ENCODE data around the gene AMFR.

AMFR gene

DNA sequence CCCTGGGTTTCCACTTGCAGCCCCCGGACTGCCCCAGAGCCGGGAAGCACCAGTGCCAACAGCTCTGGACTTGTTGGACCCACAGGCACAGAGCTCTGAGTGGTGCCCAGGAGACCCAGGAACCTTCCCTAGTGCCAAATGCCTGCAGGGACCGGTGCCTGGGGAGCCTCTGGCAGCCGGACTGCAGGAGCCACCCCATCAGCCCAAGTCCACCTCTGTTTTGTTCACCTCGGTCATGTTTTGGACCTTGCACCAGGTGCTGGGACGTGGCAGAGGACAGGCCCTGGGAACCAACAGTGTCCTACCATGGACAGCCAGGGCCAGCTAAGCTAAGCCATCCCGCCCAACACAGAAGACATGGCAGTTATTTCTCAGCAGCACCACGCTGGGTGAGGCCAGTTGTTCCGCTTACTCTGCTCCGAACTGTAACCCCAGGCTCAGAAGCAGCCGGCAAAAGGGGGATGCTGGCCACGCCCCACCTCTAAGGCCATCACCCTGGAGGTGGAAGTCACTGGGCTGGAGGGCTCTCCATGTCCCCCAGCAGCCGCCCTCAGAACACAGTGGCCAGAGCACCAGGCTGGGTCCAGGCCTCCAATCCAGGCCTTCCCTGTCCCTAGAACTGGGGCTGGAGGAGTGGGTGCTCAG, 79.8 kb downstream of the AMFR start:
- DNase-seq: no peak

DNA sequence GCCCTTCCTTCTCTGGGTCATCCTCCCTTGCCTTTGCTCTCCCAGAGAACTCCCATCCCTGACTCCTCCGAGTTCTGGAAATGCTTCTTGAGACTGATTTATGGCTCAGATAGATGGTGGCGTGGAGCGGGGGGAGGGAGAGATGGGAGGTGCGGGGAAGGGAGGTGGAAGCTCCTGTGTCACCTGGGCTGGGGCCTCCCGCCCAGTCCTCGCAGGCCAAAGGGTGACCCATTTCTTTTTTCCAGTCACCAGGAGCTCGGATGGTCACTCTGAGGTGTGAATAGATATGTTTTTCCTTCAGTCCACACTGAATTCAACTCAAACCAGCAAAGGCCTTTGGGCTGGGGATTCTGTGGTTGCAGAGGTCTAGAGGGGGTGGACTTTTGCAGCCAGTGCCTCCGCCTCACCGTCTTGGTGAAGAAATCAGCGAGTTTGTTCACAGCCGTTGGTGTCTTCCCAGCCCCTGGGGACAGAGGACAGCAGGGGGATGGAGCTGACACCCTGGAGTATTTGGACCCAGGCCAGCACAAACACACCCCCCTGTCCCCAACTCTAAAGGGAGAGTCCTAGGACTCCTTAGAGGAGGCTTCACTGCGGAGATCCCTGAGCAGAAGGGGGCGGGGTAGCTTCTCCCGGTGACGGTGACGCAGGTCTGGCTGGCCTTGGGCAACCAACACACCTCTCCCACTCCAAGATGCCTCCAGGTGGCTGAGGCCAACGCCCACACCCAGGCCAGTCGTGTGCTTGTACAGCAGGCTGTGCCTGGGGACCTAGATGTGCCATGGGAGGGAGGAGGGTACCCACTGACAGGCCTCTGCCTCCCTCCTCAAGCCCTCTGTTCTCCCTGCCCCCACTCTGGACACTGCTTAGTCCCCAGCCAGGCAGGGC, 80.6 kb downstream of the AMFR start:
- no peak for DNase-seq

DNA sequence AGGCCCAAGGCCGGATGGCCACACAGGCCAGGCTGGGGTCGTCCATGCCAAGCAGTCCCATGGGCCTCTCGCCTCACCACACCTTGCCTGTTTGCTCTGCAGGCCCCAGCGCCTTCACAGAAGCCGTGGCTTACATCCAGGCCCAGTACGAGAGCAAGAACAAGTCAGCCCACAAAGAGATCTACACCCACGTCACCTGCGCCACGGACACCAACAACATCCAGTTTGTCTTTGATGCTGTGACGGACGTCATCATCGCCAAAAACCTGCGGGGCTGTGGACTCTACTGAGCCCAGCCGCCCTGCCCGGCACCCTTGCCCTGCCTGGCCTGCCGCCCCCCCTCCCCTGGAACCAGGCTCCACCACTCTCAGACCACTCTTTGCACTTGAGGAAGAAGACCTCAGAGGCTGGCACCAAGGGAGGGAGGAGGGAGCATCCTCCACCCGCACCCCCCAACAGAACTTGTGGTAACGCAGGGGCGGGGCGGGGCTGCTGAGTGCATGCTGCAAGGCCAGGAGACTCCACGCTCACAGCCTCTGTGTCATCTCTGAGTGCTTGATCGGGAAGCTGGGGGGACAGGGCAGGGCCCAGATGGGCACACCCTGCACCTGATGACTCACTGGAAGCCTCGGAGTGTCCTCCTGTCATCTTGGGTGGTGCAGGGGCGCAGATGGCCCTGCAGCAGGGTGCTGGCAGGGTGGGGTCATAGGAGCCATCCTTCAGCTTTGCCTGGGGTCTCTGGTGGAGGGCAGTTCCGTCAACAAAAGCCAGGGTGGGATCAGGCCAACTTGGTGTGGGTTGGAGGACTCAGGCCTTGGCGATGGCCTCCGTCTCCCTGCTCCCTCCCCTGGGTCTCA, 81.5 kb downstream of the AMFR start:
- DNase-seq: no peak

- DNase-seq: no peak
Observed at GRCh38 chr16:56341656-56342399, 83.5 kb downstream of the AMFR start.

DNA sequence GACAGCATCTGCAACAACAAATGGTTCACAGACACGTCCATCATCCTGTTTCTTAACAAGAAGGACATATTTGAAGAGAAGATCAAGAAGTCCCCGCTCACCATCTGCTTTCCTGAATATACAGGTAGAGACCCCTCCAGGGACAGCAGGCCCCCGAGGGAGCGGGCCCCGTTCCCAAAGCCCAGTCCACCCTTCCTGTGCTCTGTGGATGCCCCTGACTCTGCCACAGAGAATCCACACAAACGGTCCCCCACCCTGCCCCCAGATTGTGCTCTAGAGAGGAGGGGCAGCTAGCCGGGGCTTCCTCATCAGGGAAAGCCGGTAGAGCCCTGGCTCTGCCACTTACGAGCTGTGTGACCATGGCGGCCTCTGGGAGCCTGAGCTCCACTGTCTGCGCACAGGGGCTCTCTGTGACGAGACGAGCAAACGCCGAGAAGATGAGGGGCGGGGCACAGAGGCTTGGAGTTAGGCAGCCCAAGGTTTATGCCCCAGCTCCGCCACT, 84.4 kb downstream of the AMFR start:
- DNase-seq: no peak

GRCh38 chr16:56340416-56340815, 84.9 kb downstream of the AMFR start:
- DNase-seq: no peak

DNA sequence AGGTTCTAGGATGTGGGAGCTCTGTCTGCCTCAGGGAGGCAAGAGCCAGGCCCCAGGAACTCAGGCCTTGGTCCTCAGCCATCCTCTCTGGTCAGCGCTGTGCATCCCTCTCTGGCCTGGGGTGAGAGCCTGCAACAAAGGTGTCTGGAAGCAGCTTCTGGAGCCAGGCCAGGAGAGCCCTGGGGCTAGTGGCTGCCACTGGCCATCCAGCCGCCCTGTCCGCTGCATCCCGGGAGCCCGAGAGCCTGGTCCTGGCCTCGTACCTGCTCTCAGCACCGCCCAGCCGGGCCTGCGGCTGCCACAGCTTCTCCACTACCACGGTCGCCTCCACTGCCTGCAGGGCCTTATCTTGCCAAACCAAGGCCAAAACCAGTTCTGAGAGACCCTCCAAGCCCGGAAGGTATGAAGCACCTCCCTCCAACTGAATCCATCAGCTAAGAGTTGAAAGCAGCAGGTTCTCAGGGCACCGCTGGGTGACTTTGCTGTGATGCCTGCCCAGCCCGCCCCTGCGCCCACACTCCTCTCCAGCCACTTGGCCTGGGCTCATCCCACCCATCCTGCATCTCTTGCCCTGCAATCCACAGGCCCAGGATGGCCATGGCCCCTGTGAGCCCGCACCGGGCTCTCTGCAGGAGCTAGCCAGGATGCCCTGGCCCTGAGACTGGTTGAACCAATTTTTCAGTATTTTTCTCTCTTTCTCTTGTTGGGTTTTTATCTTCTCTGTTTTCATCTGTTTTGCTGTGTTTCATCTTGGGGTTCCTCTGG, 85.7 kb downstream of the AMFR start:
- DNase-seq: no peak

DNA sequence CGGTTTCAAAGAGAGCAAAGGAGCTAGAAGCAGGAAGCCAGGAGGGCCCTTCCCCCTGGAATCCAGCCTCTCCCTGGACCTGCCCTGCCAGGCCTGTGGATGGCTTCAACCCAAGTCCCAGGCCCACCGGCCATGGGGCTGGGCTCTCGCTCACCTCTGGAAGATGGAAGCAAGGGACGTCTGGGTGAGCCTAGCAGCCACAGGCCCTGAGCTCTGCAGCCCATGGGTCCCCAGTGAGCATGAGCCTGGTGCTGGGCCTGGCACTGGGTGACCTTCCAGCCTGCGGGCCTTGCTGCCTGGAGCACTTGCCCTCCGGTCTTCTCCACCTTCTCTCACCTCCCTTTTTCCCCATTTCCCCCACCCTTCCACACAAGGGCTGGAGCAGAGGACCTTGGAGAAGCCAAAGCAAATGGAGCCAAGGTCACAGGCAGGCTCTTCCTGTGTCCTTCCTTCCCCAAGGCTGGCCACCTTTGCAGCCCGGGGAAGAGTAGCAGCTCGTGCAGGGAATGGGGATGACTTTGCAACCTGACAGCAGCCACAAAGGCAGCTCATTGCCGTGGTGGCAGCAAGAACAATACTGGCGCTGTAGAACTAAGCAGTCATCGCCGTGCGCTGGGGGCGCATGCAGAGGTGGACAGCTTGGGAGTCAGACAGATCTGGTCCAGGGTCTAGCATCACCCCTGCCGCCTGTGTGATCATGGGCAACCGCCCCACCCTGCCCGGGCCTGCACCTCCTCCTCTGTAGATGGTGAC, 86.6 kb downstream of the AMFR start:
- no peak for DNase-seq

- DNase-seq: no peak
Observed at GRCh38 chr16:56337858-56338325, 87.5 kb downstream of the AMFR start.

GRCh38 chr16:56337131-56337857, 88.1 kb downstream of the AMFR start:
- no peak for DNase-seq

GRCh38 chr16:56336711-56337110, 88.6 kb downstream of the AMFR start:
- no peak for DNase-seq

DNA sequence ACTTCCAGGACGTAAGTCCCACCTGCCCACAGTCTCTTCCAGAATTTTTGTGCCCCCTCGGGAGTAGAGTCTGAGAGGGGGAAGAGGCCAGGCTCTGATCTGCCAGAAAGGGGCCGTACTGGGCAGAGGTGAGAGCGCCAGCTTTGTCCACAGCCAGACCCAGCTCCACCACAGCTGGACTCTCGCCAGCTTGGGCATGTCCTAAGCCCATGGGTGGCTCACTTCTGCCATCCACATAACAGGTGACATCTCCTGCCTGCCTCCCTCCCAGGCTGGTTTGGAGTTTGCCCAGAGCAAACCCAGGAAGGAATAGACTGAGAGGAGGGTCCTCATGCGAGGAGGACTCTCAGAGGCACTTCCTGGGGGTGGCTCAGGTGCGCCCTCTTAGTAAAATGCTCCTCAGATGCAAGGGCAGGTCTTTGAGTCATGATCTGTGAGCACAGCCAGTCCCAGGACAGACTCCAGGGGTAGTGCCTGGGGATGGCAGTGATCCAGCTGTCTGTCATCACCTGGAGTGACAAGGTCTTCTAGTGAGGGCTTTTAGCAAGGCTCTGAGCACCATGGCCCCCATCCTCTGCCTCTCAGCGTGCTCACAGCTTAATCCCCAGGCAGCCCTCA, 89.2 kb downstream of the AMFR start:
- no peak for DNase-seq

DNA sequence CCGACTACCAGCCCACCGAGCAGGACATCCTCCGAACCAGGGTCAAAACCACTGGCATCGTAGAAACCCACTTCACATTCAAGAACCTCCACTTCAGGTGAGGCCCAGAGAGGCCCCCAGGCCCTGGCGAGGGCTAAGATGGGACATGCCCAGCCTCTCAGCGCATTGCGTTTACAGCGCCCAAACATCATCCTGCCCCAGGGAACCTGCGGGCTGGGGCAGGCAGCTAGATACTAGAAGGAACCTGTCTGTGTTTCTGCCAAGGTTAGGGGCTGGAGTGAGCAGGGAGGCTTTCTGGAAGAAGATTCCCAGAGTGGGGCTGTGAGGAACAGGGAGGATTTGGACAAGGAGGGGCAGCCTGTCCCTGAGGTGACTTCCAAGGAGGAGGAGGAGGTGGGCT, 90.6 kb downstream of the AMFR start:
- no peak for DNase-seq

GRCh38 chr16:56332464-56333079, 92.8 kb downstream of the AMFR start:
- no peak for DNase-seq

DNA sequence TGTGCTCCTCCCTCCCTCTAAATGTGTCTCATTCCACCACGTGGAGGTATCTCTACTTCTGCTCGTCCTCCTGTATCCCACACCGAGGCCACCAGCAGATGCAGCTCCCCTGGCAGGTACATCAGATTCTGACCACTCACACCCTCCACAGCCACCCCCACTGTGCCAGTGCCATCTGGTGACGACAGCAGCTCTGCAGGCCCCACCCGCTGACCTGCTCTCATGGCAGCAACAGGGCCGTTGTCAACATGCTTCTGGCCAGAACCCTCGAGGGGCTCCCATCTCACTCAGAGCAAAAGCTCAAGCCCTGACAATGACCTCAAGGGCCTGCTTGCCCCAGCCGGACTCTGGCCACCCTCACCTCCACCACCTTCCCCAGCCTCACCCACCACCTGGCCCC, 93.4 kb downstream of the AMFR start:
- no peak for DNase-seq

- no peak for DNase-seq
Observed at GRCh38 chr16:56331399-56331798, 93.9 kb downstream of the AMFR start.

DNA sequence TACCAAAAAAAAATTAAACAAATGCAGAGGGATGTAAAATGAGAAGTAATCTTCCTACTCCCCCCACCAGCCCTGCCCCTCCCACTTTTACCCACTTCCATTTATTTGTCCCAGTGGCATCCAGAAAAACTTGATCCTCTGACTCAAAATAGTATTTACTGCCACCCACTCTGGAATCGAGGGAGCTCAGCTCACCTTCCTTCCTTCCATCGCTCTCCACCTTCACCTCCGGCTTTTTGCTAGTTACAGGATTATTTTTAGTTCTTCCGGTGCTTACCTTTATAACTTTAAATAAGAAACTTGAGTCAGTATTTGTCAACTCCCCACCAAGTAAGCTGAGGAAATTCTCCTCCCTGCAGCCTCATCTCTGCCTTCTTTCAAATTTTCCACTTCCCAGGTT, 94.9 kb downstream of the AMFR start:
- no peak for DNase-seq

DNA sequence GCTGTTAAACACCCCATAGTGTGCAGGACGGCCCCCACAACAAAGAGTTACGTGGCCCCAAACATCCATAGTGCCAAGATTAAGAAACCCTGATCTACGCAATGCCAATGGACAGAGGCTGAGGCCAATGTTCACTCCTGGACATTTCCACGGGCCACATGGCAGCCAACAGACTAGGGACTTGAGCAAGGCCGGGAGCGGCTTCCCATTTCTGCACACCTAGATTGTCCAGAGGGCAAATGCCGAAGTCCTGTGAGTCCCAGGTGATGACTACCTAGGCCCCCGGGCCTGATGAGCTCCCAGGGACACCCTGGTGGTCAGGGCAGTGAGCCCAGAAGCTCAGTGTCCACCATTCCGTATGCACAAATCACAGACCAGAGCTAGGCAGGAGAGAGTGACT, 95.5 kb downstream of the AMFR start:
- no peak for DNase-seq
